LNCAP (cell line): ENCODE measurements around the gene CCNT1.

Source experiments
- CTCF ChIP-seq: fragments of 450-650 bp; IDR thresholded peaks from 2 replicates; pipeline ENCODE4 v1.5.1; 2017; ENCODE audit warnings: mild to moderate bottlenecking

CCNT1 gene

GRCh38 chr12:48696626-48697025, 19.9 kb downstream of the CCNT1 start:
- TF ChIP-seq CTCF: no peak

- TF ChIP-seq CTCF: no peak
Measured at GRCh38 chr12:48695859-48696258, 20.6 kb downstream of the CCNT1 start.

- TF ChIP-seq CTCF: no peak
Measured at GRCh38 chr12:48694038-48694437, 22.5 kb downstream of the CCNT1 start.

GRCh38 chr12:48693572-48693971, 22.9 kb downstream of the CCNT1 start:
- TF ChIP-seq CTCF: no peak

- no peak for TF ChIP-seq CTCF
Measured at GRCh38 chr12:48691826-48692487, 24.6 kb downstream of the CCNT1 start.

GRCh38 chr12:48690990-48691389, 25.5 kb downstream of the CCNT1 start:
- TF ChIP-seq CTCF: no peak

GRCh38 chr12:48690436-48690835, 26.1 kb downstream of the CCNT1 start:
- TF ChIP-seq CTCF: no peak

- TF ChIP-seq CTCF: no peak
Measured at GRCh38 chr12:48688836-48689235, 27.7 kb downstream of the CCNT1 start.
